GM18868 (cell line): ENCODE measurements around the gene NXPH2.
A peak's percentile ranks its signal among the peaks of the same experiment; 100 is the strongest.
"Not testable (repeated sequence)": the region's sequence is repeated elsewhere in the genome, so short reads cannot be mapped to it uniquely, and the experiment has no call there.

Source experiments
- ATAC-seq: cut with Tn5 transposase; IDR thresholded peaks from one replicate; pipeline ENCODE4 v1.9.1; 2021; ENCODE audit warnings: mild to moderate bottlenecking, moderate library complexity; ENCODE audit not compliant: unreplicated experiment

The NXPH2 gene

DNA sequence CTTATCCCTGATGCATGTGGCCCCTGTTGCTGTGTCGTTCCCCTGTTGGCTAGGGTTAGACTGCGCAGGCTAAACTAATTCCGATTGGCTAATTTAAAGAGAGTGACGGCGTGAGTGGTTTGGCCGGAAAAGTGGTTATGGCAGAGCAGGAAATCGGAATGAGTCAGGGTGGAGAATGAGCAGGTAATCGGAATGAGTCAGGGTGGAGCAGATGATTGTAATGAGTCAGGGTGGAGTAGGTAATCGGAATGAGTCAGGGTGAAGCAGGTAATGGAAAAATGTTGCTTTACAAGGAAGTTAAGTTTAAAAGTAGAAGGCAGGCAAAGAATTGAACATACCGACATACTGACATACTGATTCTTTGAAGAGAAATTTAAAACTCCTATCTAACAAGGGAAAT lies 135.4 kb downstream of the NXPH2 start:
- not testable (repeated sequence) for ATAC-seq

DNA sequence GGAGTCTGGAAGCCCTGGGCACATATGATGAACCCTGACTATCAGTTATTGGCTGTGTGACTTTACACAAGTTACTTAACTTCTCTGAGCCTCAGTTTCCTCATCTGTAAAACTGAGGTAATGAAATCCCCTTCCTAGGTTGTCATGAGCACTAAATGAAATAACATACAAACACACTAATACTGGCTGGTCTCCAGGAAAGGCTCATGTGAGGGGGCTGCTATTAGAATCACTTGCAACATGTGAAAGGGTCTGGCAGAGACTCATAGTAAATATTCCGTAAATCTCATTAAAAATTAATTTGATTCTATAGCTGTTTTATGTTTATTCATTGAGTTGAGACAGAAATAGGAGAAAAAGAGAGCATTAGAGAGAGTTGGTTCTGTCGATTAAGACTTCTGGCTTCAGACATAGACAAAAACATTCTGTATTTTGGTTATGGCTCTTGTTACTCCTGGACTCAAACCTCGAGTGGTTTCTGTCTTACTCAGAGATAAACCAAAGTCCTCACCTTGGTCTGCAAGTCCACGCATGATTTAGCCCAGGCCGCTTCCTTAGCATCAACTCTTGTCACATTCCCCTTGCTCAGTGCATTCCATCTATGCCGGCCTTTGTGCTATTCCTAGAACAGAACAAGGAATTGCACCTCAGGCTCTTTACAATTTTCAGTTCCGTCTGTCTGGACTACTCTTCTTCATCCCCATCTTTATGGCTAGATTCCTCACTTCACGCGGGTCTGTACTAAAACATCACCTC lies 139.1 kb downstream of the NXPH2 start:
- ATAC-seq = peak; percentile 45

DNA sequence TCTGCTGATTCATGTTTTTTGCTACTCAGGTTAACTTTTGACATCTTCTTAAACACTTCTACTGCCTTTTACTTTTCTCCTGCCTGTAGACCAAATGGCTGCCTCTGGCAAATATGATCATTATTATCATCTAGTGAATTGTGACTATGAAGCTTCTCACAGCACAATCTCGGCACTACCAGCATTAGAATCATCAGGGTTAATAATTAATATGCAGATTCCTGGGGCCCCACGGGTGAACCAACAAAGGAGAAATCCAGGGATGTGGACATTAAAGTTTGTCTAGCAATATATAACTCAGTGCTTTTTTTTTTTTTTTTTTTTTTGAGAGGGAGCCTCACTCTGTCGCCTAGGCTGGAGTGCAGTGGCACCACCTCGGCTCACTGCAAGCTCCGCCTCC lies 142.5 kb downstream of the NXPH2 start:
- ATAC-seq = no peak

DNA sequence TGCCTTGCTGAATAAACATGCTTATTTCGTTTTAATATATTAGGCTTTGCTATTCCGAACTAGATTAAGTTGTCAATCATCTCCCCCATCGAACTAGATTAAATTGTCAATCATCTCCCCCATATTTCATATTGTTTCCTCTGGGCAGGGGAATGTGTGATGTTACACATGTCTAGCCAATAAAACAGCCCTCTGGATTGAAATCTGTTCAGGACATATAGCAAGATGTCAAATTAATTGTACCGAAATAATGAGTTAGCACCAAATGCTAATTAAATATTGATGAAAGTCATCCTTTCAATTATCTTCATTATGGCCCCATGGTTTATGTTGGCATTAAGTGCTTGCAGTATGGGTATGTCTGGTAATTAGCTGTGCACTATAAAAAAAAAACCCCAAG lies 143.1 kb downstream of the NXPH2 start:
- no peak for ATAC-seq

DNA sequence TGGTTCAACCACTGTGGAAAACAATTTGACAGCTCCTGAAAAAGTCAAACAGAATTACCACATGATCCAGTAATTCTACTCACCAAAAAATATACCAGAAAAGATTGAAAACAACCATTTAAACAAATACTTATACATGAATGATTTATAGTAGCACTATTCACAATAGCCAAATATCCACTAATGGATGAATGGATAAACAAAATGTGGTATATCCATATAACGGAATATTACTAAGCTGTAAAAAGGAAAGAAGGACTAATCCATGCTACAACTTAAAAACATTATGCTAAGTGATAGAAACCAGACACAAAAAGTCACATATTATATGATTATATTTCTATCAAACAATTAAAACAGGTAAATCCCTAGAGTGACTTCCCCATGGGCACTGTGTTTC lies 147.1 kb downstream of the NXPH2 start:
- no peak for ATAC-seq

DNA sequence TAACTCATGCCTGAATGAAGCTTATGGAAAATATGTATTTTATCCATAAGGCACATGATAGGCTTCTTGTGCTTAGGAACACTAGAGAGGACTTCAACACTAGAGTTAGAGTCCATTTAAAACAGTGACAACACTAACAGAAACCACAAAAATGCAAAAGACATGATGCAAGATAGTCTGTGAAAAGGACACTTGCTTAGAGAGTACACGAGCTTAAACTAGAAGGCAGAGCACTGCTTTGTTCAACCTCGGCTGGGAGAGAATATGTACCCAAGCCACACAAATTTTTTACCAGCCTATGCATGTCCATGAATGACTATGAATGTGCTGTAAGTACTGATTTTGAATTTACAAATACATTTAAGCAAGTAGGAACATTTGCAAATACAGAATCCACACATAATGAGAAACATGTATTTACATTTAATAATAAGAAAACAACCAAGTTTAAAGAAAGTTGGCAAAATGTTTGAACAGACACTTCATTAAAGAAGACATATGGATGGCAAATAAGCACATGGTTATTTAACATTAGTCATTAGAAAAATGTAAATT lies 148.0 kb downstream of the NXPH2 start:
- no peak for ATAC-seq

DNA sequence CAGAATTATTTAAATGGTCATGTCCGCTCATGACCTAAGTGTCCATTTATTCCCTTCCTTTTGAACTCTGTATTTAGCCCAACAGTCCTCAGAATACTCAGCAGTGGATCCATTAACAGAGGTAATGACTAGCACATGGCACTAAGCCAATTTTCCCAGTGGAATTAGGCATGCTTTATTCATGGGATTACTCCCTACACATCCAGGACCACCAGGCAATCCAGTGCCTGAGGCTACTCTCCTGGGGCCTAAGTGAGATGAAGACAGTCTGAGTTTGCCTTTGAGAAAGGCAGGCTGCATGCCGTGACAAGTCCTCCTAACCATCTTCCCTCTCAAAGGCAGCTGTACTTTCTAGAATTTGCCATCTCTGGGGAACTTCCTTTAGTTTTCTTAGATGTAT lies 150.0 kb downstream of the NXPH2 start:
- no peak for ATAC-seq

DNA sequence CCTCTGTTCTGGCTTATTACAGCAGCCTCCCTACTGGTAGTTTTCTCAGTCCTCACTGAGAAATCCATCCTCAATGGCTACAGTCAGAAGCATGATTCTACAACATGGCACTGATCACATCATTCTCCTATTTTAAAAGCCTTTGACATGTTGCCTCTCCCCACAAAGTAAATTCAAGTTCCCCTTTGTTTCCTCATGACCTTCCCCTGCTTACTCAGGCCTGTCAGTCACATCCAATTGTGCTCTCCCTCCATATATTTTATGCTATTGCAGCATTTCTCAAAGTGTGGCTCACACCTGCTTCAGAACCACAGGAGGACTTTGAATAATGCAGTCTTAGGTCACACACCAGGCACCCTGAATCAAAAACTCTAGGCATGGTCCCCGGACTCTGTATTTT lies 154.0 kb downstream of the NXPH2 start:
- ATAC-seq = no peak

DNA sequence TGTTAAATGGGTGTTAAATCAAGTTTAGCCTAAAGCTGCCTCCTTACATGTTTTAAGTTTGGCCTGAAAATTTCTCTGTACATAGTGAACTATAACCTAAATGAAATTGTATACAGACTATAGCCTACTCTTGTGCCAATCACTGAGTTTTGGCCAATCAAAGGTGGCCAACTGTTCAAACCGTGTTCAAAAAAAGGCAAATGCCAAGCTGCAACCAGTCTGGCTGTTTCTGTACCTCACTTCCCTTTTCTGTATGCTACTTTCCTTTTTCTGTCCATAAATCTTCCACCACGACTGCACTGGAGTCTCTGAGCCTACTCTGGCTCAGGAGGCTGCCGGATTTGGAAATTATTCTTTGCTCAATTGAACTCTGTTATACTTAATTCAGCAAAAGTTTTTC lies 157.6 kb downstream of the NXPH2 start:
- peak; percentile 44 for ATAC-seq

DNA sequence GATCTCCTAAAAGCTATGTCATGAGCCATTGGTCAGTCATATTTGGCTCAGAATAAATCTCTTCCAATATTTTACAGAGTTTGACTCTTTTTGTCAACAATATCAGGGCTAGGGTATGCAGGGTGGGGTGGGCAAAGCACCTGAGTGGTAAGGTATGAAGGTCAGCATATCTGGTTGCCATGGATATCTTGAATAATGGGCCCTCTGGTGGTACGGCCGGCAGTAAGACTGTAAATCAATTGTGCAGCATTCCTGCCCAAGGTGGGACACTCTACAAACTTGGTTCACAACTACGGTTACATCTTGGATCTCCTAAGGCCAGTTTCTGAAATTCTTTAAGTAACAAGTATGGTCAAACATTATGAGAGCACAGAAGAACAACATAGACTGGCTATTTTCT lies 159.1 kb downstream of the NXPH2 start:
- no peak for ATAC-seq

DNA sequence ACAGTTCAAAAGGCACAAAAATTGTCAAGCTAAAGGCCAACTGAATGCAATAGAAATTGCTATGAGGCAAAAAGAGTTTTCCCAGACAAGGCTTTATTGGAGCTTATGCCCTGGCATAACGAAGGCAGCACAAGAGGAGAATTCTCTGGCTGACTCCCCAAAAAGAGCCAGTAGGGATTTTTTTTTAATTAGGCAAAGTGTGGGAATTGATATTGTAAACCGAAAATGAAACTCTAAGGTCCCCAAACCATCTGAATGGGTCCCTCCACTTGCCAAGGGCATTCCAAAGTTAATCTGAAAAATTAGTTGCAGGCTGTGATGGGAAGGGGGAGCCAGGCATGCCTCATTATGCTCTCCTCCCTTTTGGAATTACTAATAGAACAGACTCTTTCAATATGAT lies 159.8 kb downstream of the NXPH2 start:
- no peak for ATAC-seq
